Fibroblast of villous mesenchyme (primary cell): ENCODE results near the gene VAT1L. TPM values are rescaled to one million over a fixed set of nuclear protein-coding genes. Genes with fewer than 3 reads are reported as not detected.
A peak's percentile ranks its signal among the peaks of the same experiment; 100 is the strongest.

Source experiments
- DNase-seq: peaks from one replicate; pipeline ENCODE4 v3.0.0-alpha.2; 2010; ENCODE audit warnings: low read depth
- H3K4me3 ChIP-seq: 2 replicates; pipeline ENCODE4 v1.5.1; 2011; ENCODE audit warnings: low read depth, mild to moderate bottlenecking, low read length
- total RNA-seq: library from RNA; depleted of rRNA; stranded (reverse); fragments of >200 nt; gene quantifications from 2 replicates; pipeline ENCODE4 v1.2.3, GENCODE V29; 2012
- TF ChIP-seq, protein P1 (sequence below): IDR thresholded peaks from 2 replicates; pipeline ENCODE4 v1.5.1; 2012; ENCODE audit warnings: low read depth, mild to moderate bottlenecking, low read length; ENCODE audit not compliant: insufficient read depth

Gene VAT1L
- total RNA-seq, 1 donor = 37.6 TPM

GRCh38 chr16:77749415-77749814 lies 38.9 kb upstream of the VAT1L start:
- TF ChIP-seq, protein P1, sequence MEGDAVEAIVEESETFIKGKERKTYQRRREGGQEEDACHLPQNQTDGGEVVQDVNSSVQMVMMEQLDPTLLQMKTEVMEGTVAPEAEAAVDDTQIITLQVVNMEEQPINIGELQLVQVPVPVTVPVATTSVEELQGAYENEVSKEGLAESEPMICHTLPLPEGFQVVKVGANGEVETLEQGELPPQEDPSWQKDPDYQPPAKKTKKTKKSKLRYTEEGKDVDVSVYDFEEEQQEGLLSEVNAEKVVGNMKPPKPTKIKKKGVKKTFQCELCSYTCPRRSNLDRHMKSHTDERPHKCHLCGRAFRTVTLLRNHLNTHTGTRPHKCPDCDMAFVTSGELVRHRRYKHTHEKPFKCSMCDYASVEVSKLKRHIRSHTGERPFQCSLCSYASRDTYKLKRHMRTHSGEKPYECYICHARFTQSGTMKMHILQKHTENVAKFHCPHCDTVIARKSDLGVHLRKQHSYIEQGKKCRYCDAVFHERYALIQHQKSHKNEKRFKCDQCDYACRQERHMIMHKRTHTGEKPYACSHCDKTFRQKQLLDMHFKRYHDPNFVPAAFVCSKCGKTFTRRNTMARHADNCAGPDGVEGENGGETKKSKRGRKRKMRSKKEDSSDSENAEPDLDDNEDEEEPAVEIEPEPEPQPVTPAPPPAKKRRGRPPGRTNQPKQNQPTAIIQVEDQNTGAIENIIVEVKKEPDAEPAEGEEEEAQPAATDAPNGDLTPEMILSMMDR = no peak

DNA sequence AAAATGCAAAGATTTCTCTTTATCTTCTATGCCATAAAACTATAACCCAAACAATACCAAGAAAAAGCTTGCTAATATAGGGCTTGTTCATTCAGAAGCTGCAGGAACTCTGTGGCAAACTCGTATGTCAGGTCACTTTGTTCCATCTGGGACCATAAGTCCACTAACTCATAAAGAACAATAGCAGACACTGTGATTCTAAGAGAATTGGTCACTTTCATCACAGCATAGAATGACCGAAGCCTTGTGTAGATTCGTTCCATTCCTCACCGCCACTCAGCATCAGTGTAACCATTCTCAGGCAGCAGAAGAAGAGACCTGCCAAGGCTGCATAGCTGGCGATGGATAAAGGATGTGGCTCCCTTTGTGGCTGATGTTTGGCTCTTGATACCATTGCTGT lies 30.3 kb upstream of the VAT1L start:
- DNase-seq = no peak
- TF ChIP-seq, protein P1 = no peak
- H3K4me3 ChIP-seq = no peak overlapping the region

More at GRCh38 chr16:77749415-77749814, 38.9 kb upstream of the VAT1L start:
- no peak overlapping the region for H3K4me3 ChIP-seq
- no peak for DNase-seq

DNA sequence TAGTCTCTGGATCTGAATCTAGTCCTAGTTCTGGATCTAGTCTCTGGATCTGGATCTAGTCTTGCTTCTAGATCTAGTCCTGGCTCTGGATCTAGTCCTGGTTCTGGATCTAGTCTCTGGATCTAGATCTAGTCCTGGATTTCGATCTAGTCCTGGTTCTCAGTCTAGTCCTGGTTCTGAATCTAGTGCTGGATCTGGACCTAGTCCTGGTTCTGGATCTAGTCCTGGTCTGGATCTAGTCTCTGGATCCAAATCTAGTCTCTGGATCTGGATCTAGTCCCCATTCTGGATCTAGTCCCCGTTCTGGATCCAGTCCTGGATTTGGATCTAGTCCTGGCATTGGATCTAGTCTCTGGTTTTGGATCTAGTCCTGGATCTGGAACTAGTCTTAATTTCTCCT lies 29.9 kb upstream of the VAT1L start:
- H3K4me3 ChIP-seq = no peak overlapping the region
- TF ChIP-seq, protein P1 = no peak

GRCh38 chr16:77759201-77759600 lies 29.2 kb upstream of the VAT1L start:
- DNase-seq = peak; percentile 70
- TF ChIP-seq, protein P1 = no peak
- no peak overlapping the region for H3K4me3 ChIP-seq

More for the DNA sequence above, 29.9 kb upstream of the VAT1L start:
- no peak for DNase-seq

DNA sequence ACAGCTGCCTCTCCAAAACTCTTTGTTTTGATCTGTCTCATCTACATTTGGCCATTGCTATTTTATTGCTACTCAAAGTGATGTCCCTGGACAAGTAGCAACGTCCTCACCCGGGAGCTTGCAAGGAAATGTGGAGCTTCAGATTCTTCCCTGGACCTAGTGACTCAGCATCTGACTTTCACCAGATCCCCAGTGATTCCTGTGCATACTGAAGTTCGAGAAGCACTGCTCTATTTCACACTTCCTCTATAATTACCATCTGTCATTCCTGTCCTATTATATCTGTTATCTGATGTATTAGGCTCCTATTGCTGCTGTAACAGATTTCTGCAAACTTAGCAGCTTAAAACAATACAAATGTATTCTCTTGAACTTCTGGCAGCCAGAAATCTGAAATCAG lies 28.5 kb upstream of the VAT1L start:
- peak; percentile 58 for DNase-seq
- TF ChIP-seq, protein P1 = no peak
- no peak overlapping the region for H3K4me3 ChIP-seq

GRCh38 chr16:77760800-77761199 lies 27.6 kb upstream of the VAT1L start:
- peak; percentile 80 for DNase-seq
- no peak overlapping the region for H3K4me3 ChIP-seq
- TF ChIP-seq, protein P1 = no peak

- no peak for DNase-seq
- H3K4me3 ChIP-seq = no peak overlapping the region
- TF ChIP-seq, protein P1 = no peak
Observed at GRCh38 chr16:77761204-77761603, 27.2 kb upstream of the VAT1L start.
